Measurements from ENCODE around the gene WDR86. TPM values are rescaled to one million over a fixed set of nuclear protein-coding genes. Genes with fewer than 3 reads are reported as not detected.

The WDR86 gene
- total RNA-seq, 4 donors from 2014 or later = 17.2 to 41.5 (median 22.1) TPM

DNA sequence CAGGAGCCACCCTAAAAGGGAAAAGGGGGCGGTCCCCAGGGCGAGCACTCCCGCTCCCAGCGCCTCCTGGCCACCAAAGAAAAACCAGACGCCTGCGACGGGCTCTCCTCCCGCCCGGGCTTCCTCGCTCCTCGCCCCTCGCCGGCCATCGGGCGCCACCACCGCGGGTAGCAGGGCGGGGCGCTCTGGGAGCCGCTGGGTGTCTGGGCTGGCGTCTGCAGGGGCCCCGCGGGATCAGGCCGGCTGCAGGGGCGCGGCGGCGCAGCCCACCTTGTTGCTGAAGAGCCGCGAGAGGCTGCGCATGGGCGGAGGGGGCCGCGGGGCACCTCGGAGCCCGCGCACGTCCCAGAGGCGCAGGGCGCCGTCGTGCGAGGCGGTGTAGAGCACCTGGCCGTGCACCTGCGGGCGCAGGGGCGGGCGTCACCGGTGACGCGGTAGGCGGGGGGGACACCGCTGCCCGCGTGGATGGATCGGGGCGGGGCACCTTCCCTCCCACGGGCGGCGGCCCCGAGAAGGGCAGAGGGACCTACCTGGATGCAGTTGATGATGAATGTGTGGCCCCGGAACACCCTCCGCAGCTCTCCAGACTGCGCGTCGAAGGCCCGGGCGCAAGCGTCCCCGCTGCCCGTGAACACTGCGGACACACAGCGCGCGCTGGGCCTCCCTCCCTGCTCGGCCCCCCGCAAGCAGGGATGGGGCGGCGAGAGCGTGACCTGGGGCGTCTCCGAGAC lies 28.3 kb downstream of the WDR86 start:
- ATAC-seq (ENCODE audit: low FRiP score) = peak; percentile 59
- DNase-seq (ENCODE audit: low spot score) = no peak
- TF ChIP-seq CTCF (IDR thresholded peaks at IDR 0.05) = no peak

- DNase-seq (ENCODE audit: low spot score) = no peak
- ATAC-seq (ENCODE audit: low FRiP score) = no peak
Observed at GRCh38 chr7:151381098-151381347, 28.8 kb downstream of the WDR86 start.

DNA sequence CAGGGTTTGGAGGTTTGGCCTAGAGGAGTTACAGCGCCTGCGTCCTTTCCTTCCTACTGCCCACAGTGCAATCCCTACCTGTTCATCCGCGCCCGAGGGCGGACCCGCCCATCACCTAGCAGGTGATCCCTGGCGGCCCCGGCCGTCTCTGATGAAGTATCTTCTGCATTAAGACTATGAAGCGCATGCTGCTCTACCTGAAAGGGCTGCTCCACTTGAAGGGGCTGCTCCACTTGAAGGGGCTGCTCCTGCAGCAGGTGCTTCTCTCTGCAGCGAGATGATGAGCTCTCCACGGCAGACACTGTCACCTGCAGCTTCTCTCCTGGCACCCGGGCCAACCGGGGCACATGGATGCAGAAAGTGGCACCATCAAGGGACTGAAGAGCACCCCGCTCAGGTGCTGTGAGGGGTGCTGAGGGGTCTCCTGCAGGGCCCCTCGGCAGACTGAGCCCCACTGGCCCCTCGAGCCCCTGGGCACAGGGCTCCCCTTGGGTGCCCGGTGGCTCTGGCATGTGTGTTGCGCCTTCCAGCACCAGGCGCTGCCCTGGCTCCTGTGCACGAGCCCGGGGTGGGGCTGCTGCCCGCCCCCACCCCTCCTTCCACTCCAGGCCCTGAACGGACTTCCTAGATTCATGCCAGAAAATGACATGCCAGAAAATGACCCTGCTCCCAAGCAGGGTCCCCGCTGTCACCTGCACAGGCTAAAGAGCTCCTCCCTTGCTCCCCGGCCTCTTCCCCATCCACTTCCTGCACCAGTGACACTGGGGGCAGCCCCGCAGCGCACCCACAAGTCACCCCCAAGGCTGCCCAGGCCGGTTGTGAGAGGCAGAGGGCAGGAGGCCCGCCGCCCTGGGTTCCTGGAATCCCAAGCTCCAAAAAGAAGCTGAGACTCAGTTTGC lies 29.4 kb downstream of the WDR86 start:
- no peak for TF ChIP-seq CTCF (IDR thresholded peaks at IDR 0.05)
- DNase-seq (ENCODE audit: low spot score) (no peak), ATAC-seq (ENCODE audit: low FRiP score) (no peak)

More at GRCh38 chr7:151381098-151381347, 28.8 kb downstream of the WDR86 start:
- no peak for TF ChIP-seq CTCF (IDR thresholded peaks at IDR 0.05)

GRCh38 chr7:151379534-151380198 lies 30.2 kb downstream of the WDR86 start:
- TF ChIP-seq CTCF (IDR thresholded peaks at IDR 0.05) = no peak
- DNase-seq (ENCODE audit: low spot score) (no peak), ATAC-seq (ENCODE audit: low FRiP score) (no peak)

- no peak for ATAC-seq (ENCODE audit: low FRiP score)
Observed at GRCh38 chr7:151379193-151379520, 30.7 kb downstream of the WDR86 start.

More at GRCh38 chr7:151379193-151379520, 30.7 kb downstream of the WDR86 start:
- TF ChIP-seq CTCF (IDR thresholded peaks at IDR 0.05) = no peak
- DNase-seq (ENCODE audit: low spot score) = no peak

Data from omental fat pad (tissue), 4 donors.